CD4-positive, alpha-beta T cell (primary cell): ENCODE data around the gene OPCML. TPM values are rescaled to one million over a fixed set of nuclear protein-coding genes. Genes with fewer than 3 reads are reported as not detected.

Source experiments
- ATAC-seq: fragments of 200-7000 bp; cut with Tn5 transposase; one replicate; pipeline ENCODE4 v1.10.0; 2022; ENCODE audit warnings: mild to moderate bottlenecking; ENCODE audit not compliant: poor library complexity
- CTCF ChIA-PET: fragments of 350-600 bp; sonication (Branson Sonifier 250); formaldehyde crosslinking; loops from one replicate; lab custom pipeline; 2021; ENCODE audit warnings: antibody characterized with exemption, inconsistent platforms; lab: Charles Lee
- POLR2A ChIA-PET: fragments of 350-600 bp; sonication (Branson Sonifier 250); formaldehyde crosslinking; loops from one replicate; lab custom pipeline; 2021; ENCODE audit warnings: antibody characterized with exemption, inconsistent platforms; lab: Charles Lee
- DNase-seq, 14 experiments: peaks; one replicate each; pipeline ENCODE4 v3.0.0-alpha.2; 2013 to 2020; ENCODE audit warnings: mixed read lengths in 2 of 14
- H3K27ac ChIP-seq, 2 donors: one replicate each; pipeline versions ENCODE4 v1.5.1 to v1.7.0; 2013; ENCODE audit warnings: low read length in 2 of 2, low read depth in 1 of 2, mild to moderate bottlenecking in 1 of 2
- H3K27me3 ChIP-seq, 2 experiments: 1 replicate in 1 of 2; 2 replicates in 1 of 2; pipeline versions ENCODE4 v1.6.1 to v1.7.0; 2013; ENCODE audit warnings: low read length in 2 of 2, control low read depth in 1 of 2, mild to moderate bottlenecking in 1 of 2, moderate library complexity in 1 of 2; ENCODE audit not compliant: insufficient read depth in 2 of 2, control insufficient read depth in 1 of 2
- H3K36me3 ChIP-seq: one replicate; pipeline ENCODE4 v1.6.1; 2013; ENCODE audit warnings: low read length, control low read depth; ENCODE audit not compliant: insufficient read depth
- H3K4me1 ChIP-seq: one replicate; pipeline ENCODE4 v1.6.1; 2013; ENCODE audit warnings: low read length, control low read depth; ENCODE audit not compliant: insufficient read depth
- H3K4me3 ChIP-seq: one replicate; pipeline ENCODE4 v1.5.1; 2013; ENCODE audit warnings: mild to moderate bottlenecking, low read length, moderate library complexity
- H3K9me3 ChIP-seq, 2 experiments: 1 replicate in 1 of 2; 2 replicates in 1 of 2; pipeline versions ENCODE4 v1.6.1 to v1.7.0; 2013; ENCODE audit warnings: low read length in 2 of 2, mild to moderate bottlenecking in 2 of 2, control low read depth in 1 of 2, moderate library complexity in 1 of 2; ENCODE audit not compliant: control insufficient read depth in 1 of 2, insufficient read depth in 1 of 2
- H3K27ac Mint-ChIP-seq: one replicate; pipeline ENCODE4 v1.8.0; 2020; ENCODE audit warnings: mixed read lengths
- H3K27me3 Mint-ChIP-seq: one replicate; pipeline ENCODE4 v1.8.0; 2021; ENCODE audit warnings: mixed read lengths
- H3K36me3 Mint-ChIP-seq: one replicate; pipeline ENCODE4 v1.8.0; 2021; ENCODE audit warnings: low read depth, mixed read lengths
- H3K4me1 Mint-ChIP-seq: one replicate; pipeline ENCODE4 v1.8.0; 2021; ENCODE audit warnings: low read depth, mixed read lengths
- H3K4me3 Mint-ChIP-seq: one replicate; pipeline ENCODE4 v1.8.0; 2020; ENCODE audit warnings: mild to moderate bottlenecking, mixed read lengths
- H3K9me3 Mint-ChIP-seq: one replicate; pipeline ENCODE4 v1.8.0; 2020; ENCODE audit warnings: mixed read lengths
- CTCF ChIP-seq: fragments of 200-600 bp; IDR thresholded peaks from one replicate; pipeline ENCODE4 v1.8.0; 2022; ENCODE audit warnings: antibody characterized with exemption, mild to moderate bottlenecking
- intact Hi-C, 2 experiments: fragments of 100-400 bp; cut with DNase I in 1 of 2; cut with micrococcal nuclease in 1 of 2; formaldehyde crosslinking; loops; one replicate each; pipeline versions ENCODE4 v1.15.1 to v1.9.0; 2023 to 2025; cut with DNase I, micrococcal nuclease
- total RNA-seq, 174 experiments: library from RNA in 2 of 174; stranded (reverse) in 2 of 174; gene quantifications; one replicate each; pipeline ENCODE4 v1.2.3 and lab custom pipeline; 2021 to 2026

Gene OPCML
- total RNA-seq, 2 experiments from 2014 or later, result not detected

GRCh38 chr11:132937016-132937415, 595.3 kb downstream of the OPCML start:
- intact Hi-C loops, result no loop called here
- Mint-ChIP-seq H3K27me3 (peaks cover 21% of the 10 kb centered on the region), H3K27ac (no peak overlapping the region), H3K4me1 (no peaks in the 10 kb centered on the region), H3K9me3 (no peaks in the 10 kb centered on the region), H3K4me3 (no peak overlapping the region), H3K36me3 (no peaks in the 10 kb centered on the region)
- ATAC-seq (no peak), DNase-seq (no peak)
- no peak for TF ChIP-seq CTCF
- no peaks in the 10 kb centered on the region for H3K4me1 ChIP-seq
- H3K27ac ChIP-seq, result no peak overlapping the region
- peaks cover 0 to 6% of the 10 kb centered on the region in 2 experiments for H3K27me3 ChIP-seq
- no peaks in the 10 kb centered on the region for H3K36me3 ChIP-seq
- H3K9me3 ChIP-seq, result no peaks in the 10 kb centered on the region
- ChIA-PET CTCF (no interaction called here), POLR2A (no interaction called here)
- H3K4me3 ChIP-seq, result no peak overlapping the region

DNA sequence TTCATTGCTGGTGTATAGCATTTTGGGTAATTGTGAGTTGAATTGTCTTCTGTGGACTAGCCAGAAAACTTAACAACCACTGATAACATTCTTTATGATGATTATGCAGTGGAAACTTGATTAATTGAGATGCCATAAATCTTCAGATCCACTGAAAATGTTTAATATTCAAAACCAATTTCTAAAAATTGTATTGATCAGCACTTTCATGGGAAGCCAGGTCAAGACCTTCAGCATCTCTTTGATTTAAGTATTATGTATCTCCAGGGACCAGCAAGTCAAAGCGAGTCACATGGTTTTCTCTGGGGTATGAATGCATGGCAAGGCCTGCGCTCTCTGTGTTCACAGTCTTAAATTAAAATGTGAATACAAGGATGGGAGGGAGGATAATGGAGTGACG, 596.9 kb downstream of the OPCML start:
- no peak for TF ChIP-seq CTCF
- CTCF ChIA-PET, result no interaction called here
- DNase-seq (no peak), ATAC-seq (no peak)
- Histone ChIP-seq H3K27ac (no peak overlapping the region), H3K36me3 (no peaks in the 10 kb centered on the region), H3K9me3 (no peaks in the 10 kb centered on the region), H3K4me1 (no peaks in the 10 kb centered on the region), H3K4me3 (no peak overlapping the region), H3K27me3 (no peaks in the 10 kb centered on the region)
- no peaks in the 10 kb centered on the region for H3K9me3 Mint-ChIP-seq
- H3K36me3 Mint-ChIP-seq, result no peaks in the 10 kb centered on the region
- H3K4me1 Mint-ChIP-seq, result no peaks in the 10 kb centered on the region
- H3K27ac Mint-ChIP-seq, result no peak overlapping the region
- POLR2A ChIA-PET, result no interaction called here
- peaks cover 5% of the 10 kb centered on the region for H3K27me3 Mint-ChIP-seq
- intact Hi-C loops, result no loop called here
- no peak overlapping the region for H3K4me3 Mint-ChIP-seq

- H3K4me1 Mint-ChIP-seq, result no peaks in the 10 kb centered on the region
- no peaks in the 10 kb centered on the region for H3K36me3 ChIP-seq
- H3K4me3 Mint-ChIP-seq, result no peak overlapping the region
- DNase-seq, result no peak
- no peak overlapping the region for H3K4me3 ChIP-seq
- no peaks in the 10 kb centered on the region for H3K4me1 ChIP-seq
- no peaks in the 10 kb centered on the region for H3K27me3 Mint-ChIP-seq
- peaks cover 3% of the 10 kb centered on the region for H3K9me3 Mint-ChIP-seq
- H3K27ac ChIP-seq, result no peak overlapping the region
- intact Hi-C loops, result no loop called here
- no peak for TF ChIP-seq CTCF
- ATAC-seq, result no peak
- POLR2A ChIA-PET, result no interaction called here
- no peaks in the 10 kb centered on the region for H3K27me3 ChIP-seq
- H3K36me3 Mint-ChIP-seq, result no peaks in the 10 kb centered on the region
- CTCF ChIA-PET, result no interaction called here
- no peaks in the 10 kb centered on the region for H3K9me3 ChIP-seq
- H3K27ac Mint-ChIP-seq, result no peak overlapping the region
These were observed 598.6 kb downstream of the OPCML start for GRCh38 chr11:132933703-132934102.
